Smooth muscle cell of bladder (primary cell): ENCODE results near the gene GATAD2B. TPM values are rescaled to one million over a fixed set of nuclear protein-coding genes. Genes with fewer than 3 reads are reported as not detected.

Source experiments
- total RNA-seq: library from RNA; depleted of rRNA; stranded (reverse); fragments of >200 nt; gene quantifications from 2 replicates; pipeline ENCODE4 v1.2.3, GENCODE V29; 2014

The GATAD2B gene
- total RNA-seq: 2.0 and 2.5 TPM in 2 replicates

DNA sequence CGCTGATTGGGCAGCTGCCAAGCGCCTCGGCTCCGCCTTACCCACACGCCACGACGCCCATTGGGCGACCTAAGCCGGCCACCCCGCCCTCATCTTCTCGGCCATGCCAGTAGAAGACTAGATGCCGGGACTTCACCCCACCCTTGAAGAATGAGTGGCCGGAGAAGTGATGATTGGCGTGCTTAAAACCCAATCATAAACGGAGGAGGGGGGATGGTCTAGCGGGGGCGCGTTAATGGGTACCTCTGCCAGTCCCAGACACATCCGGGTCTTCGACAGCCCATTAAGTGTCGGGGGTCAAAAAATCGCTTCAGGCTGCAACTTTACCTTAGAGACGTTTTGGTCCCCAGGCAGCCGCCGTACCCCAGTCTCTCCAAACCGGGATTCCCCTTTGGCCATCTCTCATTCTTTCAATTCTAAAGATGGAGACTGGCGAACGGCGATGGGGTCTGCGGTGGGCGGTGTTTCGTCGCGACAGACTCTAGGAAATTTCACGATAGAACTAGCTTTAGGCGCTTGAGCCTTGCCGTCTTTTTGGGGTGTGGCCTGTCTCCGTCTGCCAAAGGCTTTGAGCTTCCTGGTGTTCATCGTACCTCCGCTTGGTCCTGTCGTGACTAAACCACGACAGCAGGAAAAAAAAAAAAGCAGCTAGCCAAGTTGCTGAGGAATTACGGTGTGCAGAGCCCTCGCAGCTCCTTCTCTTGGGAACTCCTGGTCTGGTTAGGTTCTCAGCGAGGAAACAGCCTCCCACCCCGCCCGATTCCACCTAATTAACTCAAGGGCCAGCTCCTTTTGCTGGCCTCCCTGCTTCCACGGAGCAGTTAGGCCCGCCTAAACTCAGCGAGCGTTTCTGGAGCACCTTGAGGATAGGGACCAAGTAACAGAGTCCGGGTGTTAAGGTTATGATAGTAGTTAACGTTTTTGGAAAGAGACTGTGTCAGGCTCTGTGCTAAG, at the start of gene GATAD2B:
Gene GATAD2B (minus strand): TSS at position 1 of the 954 bp plus-strand sequence. CDS start 94,625 bp downstream, outside the sequence.

DNA sequence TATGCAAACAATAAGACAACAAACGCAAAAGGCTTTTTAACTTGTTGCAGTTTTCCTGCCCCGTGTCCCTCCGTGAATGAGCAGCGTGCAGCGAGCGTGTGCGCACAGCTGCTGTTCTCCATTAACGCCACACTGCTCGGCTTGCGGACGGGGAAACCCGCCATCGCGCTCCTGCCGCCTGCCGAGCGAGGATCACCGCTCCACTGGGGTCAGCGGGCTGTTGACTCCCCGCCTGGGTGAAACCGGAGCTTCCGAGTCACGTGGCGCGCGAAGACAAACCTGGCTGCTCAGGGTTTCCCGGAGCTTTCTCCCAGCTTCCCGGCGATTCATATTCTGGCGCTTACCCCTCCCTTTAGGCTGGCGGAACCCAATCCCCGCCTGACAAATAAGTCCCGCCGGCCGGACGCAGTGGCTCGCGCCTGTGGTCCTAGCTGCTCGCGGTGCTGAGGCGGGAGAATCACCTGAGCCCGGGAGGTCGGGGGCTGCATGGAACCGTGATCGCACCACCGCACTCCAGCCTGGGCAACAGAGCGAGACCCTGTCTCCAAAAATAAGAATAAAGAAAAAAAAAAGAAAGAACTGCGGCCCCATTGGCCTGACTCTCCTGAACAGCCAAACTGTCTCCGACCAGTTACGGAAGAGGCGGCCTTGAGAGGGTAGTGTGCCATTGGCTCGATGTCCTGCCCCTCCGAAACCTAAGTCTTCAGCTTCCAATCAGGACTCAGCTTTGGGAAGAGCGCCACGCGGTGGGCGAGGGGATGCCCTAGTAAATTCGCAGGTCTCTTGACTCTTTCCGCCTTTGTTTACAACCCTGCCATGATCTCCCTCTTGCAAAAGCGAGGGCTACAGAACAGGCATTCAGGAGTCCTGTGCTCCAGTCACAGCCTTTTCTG, 44.6 kb upstream of the GATAD2B start, which contains the start of gene CREB3L4:
Gene CREB3L4 (plus strand): TSS at position 796 of the 893 bp plus-strand sequence. CDS start 624 bp downstream, outside the sequence.

DNA sequence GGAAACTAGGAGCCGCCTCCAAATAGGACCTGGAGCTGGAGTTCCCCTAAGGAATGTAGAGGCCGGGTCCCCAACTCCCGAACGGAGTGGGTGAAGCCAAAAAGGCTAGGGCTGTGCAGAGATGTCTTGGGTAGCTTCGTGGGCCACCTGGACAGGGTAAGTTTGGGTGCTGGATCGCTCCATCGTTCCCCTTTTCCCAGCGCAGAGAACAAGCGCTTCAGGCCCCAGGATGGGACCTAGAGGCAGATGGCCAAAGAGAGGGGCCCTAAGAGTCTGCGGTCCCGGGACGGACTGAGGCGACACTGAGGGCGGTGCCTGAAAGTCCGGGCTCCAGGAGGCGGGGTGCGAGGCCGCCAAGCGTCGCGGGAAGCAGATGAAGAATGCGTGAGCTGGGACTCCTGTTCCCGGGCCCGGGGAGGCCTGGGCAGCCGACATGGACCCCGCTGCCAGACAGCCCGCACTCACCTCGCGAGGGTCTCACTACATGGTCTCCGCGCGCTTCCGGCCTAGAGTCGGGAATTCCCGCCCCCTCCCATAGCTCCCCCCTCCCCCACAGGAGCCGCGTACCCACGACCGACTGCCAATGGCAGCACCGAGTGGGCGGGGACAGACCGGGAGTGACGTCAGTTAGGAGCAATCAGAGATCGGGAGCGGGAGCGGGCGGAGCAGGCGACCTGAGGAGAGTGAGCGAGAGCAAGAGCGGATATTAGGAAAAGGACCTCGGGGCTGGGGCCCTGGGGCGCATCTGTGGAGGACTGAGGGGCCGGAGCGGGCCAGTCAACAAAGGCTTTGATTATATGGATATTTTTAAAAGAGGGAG, 40.5 kb upstream of the GATAD2B start, which contains the start of gene SLC39A1:
Gene SLC39A1 (minus strand): TSS at position 508 of the 820 bp plus-strand sequence. CDS start 822 bp downstream, outside the sequence.

DNA sequence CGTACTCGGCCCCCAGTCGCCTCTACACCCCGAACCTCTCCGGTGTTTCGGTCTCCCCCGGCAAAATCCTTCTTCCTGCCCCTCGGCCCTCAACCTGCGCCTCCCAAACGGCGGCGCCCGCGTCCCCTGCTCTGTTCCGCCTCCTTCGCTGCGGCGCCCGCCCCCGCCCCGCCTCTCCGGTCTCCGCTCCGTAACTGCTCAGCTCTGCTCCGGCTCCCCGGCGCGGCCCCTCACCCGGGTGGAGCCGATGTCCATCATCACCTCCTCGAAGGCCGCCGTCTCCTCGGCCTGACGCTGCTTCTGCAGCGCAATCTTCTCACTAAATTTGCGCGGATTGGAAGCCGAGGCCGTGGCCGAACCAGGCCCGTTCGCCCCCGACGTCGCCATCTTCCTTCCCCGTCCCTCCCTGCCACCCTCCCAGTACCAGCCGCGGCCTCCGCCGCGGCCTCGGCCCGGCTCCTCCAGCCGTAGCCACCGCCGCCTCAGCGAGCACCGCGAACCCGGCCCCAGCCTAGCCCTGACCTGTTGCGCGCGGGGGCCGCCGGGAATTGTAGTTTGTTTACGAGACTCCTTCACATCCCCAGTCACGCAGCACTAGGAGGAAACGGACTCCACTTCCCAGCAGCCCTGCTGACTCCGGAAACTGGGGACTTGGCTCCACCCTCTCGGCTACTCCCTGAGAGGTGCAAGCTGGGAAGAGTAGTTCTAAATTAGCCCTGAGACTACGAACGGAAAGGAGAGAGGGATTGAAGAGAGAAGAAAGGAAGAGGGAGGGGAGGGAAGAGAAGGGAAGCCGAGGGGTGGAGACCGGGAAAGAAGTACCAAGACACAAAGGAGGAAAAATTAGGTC, 35.6 kb upstream of the GATAD2B start, which contains the start of gene CRTC2:
Gene CRTC2 (minus strand): TSS at position 502 of the 850 bp plus-strand sequence. CDS start 115 bp downstream, at position 387.

DNA sequence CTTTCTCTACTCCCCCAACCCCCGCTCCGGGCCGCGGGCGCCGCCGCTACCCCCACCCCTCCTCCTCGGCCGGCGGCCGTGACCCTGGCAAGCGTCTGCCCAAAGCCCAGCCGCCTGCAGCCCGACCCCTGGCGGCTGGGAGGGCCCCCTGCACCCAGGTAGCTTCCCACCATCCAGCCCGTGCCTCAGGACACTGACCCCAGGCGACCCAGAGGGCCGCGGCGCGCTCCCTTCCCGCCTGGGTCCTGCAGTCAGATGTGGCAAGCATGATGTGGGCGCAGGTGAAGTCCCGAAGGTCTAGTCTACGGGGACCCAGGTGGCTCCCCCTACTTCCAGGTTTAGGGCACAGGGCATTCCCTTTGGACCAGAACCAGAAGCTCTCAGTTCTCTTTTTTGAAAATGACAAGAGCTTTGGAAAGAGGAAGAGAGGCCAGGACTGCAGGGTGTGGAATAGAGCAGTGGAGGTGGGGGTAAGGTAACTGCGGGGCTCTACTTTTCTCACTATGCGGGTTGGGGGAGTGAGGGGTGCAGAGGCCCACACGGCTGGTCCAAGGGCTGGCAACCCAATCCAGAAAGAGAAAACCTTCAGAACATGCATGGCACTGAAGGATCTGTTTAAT, 24.0 kb upstream of the GATAD2B start, which contains the start of gene DENND4B:
Gene DENND4B (minus strand): TSS at position 97 of the 620 bp plus-strand sequence. CDS start 2,344 bp downstream, outside the sequence.

DNA sequence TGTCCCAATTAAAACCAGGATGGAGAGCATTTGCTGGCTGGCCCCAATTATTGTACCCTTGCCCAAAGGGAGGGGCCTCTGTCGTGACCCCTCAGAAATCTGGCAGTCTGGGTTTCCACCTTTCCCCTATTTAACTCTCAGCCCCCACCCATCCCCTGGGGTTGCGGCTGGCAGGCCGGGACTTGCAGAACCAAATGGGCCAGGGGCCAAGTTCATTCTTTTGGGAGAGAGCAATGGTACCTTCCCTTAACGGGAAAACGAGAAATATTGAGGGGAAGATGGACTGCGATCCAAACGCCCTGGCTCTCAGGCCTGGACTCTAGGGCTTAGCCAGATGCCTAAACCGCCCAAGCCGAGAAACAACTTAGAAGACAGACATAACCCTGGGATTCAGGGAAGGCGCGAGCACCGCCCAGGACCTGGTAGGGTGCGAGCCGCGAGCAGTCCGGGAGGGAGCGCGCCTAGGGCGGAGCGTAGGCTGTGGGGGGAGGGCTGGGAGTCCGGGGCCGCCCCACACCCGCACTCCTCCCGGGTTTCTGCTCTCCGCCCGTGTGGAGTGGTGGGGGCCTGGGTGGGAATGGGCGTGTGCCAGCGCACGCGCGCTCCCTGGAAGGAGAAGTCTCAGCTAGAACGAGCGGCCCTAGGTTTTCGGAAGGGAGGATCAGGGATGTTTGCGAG, 147.9 kb downstream of the GATAD2B start, which contains the start of gene SLC27A3:
Gene SLC27A3 (plus strand): TSS at position 628 of the 678 bp plus-strand sequence. CDS start 91 bp downstream, outside the sequence.

Other genes with a start within 250 kb of the GATAD2B start
- gene NPR1, start 244.3 kb downstream of the GATAD2B start, total RNA-seq: 0.57 and 1.5 TPM in 2 replicates
- 18.3 and 24.3 TPM in 2 replicates for gene INTS3, start 194.9 kb downstream of the GATAD2B start, total RNA-seq
- 9.8 and 16.3 TPM in 2 replicates for gene SLC27A3, start 147.6 kb downstream of the GATAD2B start, total RNA-seq
- gene DENND4B, start 23.7 kb upstream of the GATAD2B start, total RNA-seq: 10.2 and 14.4 TPM in 2 replicates
- gene CRTC2, start 35.6 kb upstream of the GATAD2B start, total RNA-seq: 2.6 and 3.1 TPM in 2 replicates
- gene SLC39A1, start 40.6 kb upstream of the GATAD2B start, total RNA-seq: 83.2 and 92.6 TPM in 2 replicates
- gene CREB3L4, start 44.9 kb upstream of the GATAD2B start, total RNA-seq: 5.1 and 6.4 TPM in 2 replicates
- gene JTB, start 54.7 kb upstream of the GATAD2B start, total RNA-seq: 130 and 163 TPM in 2 replicates
- 75.2 and 88.0 TPM in 2 replicates for gene RAB13, start 63.4 kb upstream of the GATAD2B start, total RNA-seq
- gene RPS27, start 67.8 kb upstream of the GATAD2B start, total RNA-seq: 2,930 and 3,644 TPM in 2 replicates
- under 0.01 and 0.18 TPM in 2 replicates for gene NUP210L, start 232.1 kb upstream of the GATAD2B start, total RNA-seq